A549 (cell line): ENCODE data around the gene TCOF1. TPM values are rescaled to one million over a fixed set of nuclear protein-coding genes. Genes with fewer than 3 reads are reported as not detected.

Experiments
- ATAC-seq, 2 experiments: fragments of 200-7000 bp in 1 of 2; fragments of >200 bp in 1 of 2; cut with Nextera tagmentation in 1 of 2; cut with Tn5 transposase in 1 of 2; 3 replicates each; pipeline versions ENCODE4 v1.8.0 to v1.9.1; 2018 to 2020; ENCODE audit warnings: mild to moderate bottlenecking in 1 of 2, moderate library complexity in 1 of 2
- CTCF ChIA-PET: fragments of 300-600 bp; sonication (Branson Sonifier 250); formaldehyde crosslinking; extraction: SDS; loops from one replicate; lab custom pipeline; 2021; ENCODE audit warnings: antibody characterized with exemption, inconsistent platforms; lab: Yijun Ruan, JAX
- POLR2A ChIA-PET: fragments of 350-600 bp; formaldehyde crosslinking; extraction: SDS; loops from one replicate; lab custom pipeline; 2021; ENCODE audit warnings: antibody characterized with exemption, inconsistent platforms; lab: Yijun Ruan, JAX
- DNase-seq, 2 experiments: peaks; one replicate each; pipeline versions ENCODE4 v3.0.0 to v3.0.0-alpha.2; 2011 to 2016; ENCODE audit warnings: low read depth in 1 of 2, low spot score in 1 of 2
- FAIRE-seq: peaks from 2 replicates; lab custom pipeline; 2011; peaks lifted over from hg19 to GRCh38; lab: Jason Lieb, UNC
- H3K27ac ChIP-seq, 2 experiments: fragments of >200 bp; sonication (Bioruptor Twin); formaldehyde crosslinking; 3 replicates each; pipeline ENCODE4 v1.5.1; 2016 to 2017
- H3K4me1 ChIP-seq: fragments of >200 bp; sonication (Bioruptor Twin); formaldehyde crosslinking; 3 replicates; pipeline ENCODE4 v1.6.1; 2016
- H3K4me2 ChIP-seq: fragments of >200 bp; sonication (Bioruptor Twin); formaldehyde crosslinking; 3 replicates; pipeline ENCODE4 v1.6.1; 2016
- H3K4me3 ChIP-seq: fragments of >200 bp; sonication (Bioruptor Twin); formaldehyde crosslinking; 3 replicates; pipeline ENCODE4 v1.5.1; 2016
- H3K9me3 ChIP-seq: fragments of >200 bp; sonication (Bioruptor Twin); formaldehyde crosslinking; 3 replicates; pipeline ENCODE4 v1.6.1; 2016
- CHD2 ChIP-seq: fragments of 150-350 bp; IDR thresholded peaks from 2 replicates; pipeline ENCODE4 v1.6.1; 2014; ENCODE audit warnings: low read length; ENCODE audit not compliant: partially characterized antibody
- HDAC2 ChIP-seq: fragments of 200-600 bp; sonication (generic); IDR thresholded peaks from 2 replicates; pipeline ENCODE4 v1.6.1; 2016
- HOXB5 ChIP-seq: fragments of 250-450 bp; sonication (Bioruptor Pico); IDR thresholded peaks from 2 replicates; pipeline ENCODE4 v1.5.0; 2020; ENCODE audit warnings: mild to moderate bottlenecking, moderate library complexity
- MAFK ChIP-seq: fragments of 450-650 bp; IDR thresholded peaks from 2 replicates; pipeline ENCODE4 v1.6.1; 2014; ENCODE audit not compliant: partially characterized antibody
- MAZ ChIP-seq: fragments of 150-350 bp; IDR thresholded peaks from 2 replicates; pipeline ENCODE4 v1.6.1; 2014; ENCODE audit warnings: antibody characterized with exemption, low read depth, low read length, borderline replicate concordance
- PBX3 ChIP-seq: IDR thresholded peaks from 2 replicates; pipeline ENCODE4 v1.6.1; 2012
- PHF8 ChIP-seq: fragments of 200-600 bp; sonication (generic); IDR thresholded peaks from 2 replicates; pipeline ENCODE4 v1.6.1; 2016; ENCODE audit warnings: low read depth, mild to moderate bottlenecking, antibody characterized with exemption, moderate library complexity, borderline replicate concordance
- REST ChIP-seq: fragments of 200-600 bp; sonication (generic); IDR thresholded peaks from 2 replicates; pipeline ENCODE4 v1.6.1; 2016; ENCODE audit warnings: antibody characterized with exemption, mild to moderate bottlenecking, moderate library complexity
- RFX5 ChIP-seq: fragments of 450-650 bp; IDR thresholded peaks from 2 replicates; pipeline ENCODE4 v1.7.1; 2014; ENCODE audit warnings: antibody characterized with exemption, mild to moderate bottlenecking, moderate library complexity
- RNF2 ChIP-seq: fragments of 200-600 bp; sonication (generic); IDR thresholded peaks from 2 replicates; pipeline ENCODE4 v1.6.1; 2016; ENCODE audit warnings: low read depth, mild to moderate bottlenecking, antibody characterized with exemption, moderate library complexity, borderline replicate concordance
- ZSCAN20 ChIP-seq: fragments of 250-450 bp; sonication (Bioruptor Pico); IDR thresholded peaks from 2 replicates; pipeline ENCODE4 v1.8.0; 2022; ENCODE audit warnings: mild to moderate bottlenecking, moderate library complexity
- WGBS: methylation state at CpG from one replicate; pipeline ENCODE4 v1.1.6; 2017; ENCODE audit errors: missing lambda C conversion rate; 5-methylcytosine and 5-hydroxymethylcytosine counted together
- polyA plus RNA-seq, 4 experiments: library from polyadenylated mRNA; depleted of rRNA in 3 of 4; stranded (reverse); fragments of >200 nt; fragmentation: RNase III in 1 of 4; extraction: RNeasy Plus Mini Kit Qiagen cat#74134 plus additional on column Dnase treatment in 1 of 4; gene quantifications; 2 replicates in 3 of 4; 3 replicates in 1 of 4; pipeline ENCODE4 v1.2.3, GENCODE V29; 2011 to 2017
- TF ChIP-seq, protein P1 (sequence below): IDR thresholded peaks from 2 replicates; pipeline ENCODE4 v1.6.1; 2012; ENCODE audit warnings: low read depth, borderline replicate concordance

TCOF1 gene
- polyA plus RNA-seq, 2 of the 4 experiments (the other 2 are of a cell fraction) = 17.5 to 47.1 TPM

- no peak for FAIRE-seq
- Histone ChIP-seq H3K4me2 (no peak overlapping the region), H3K4me1 (no peaks in the 10 kb centered on the region), H3K27ac (no peak overlapping the region), H3K4me3 (no peak overlapping the region), H3K9me3 (no peaks in the 10 kb centered on the region)
- ChIA-PET CTCF (interaction anchor here (1.5 to 2.1 kb wide), 3 partner anchors 19 to 267 kb away, joined by 3 to 6 read pairs (median 4); no protein-coding TSS in a partner anchor), POLR2A (no interaction called here)
- no peak for TF ChIP-seq PHF8
- 77% methylated on average over 7 of the region's 7 CpGs for WGBS
- DNase-seq = no peak
- no peak for ATAC-seq
Measured at GRCh38 chr5:150396267-150396666, 38.8 kb downstream of the TCOF1 start.

- H3K4me2 ChIP-seq = no peak overlapping the region
- H3K4me3 ChIP-seq = no peak overlapping the region
- WGBS = 94% methylated on average over 14 of the region's 14 CpGs
- no peak for TF ChIP-seq MAZ
- POLR2A ChIA-PET = interaction anchor here (0.7 kb wide), 1 partner anchor 39 kb away, joined by 10 read pairs; no protein-coding TSS in a partner anchor
- H3K27ac ChIP-seq = no peak overlapping the region
- no peak for DNase-seq
- H3K4me1 ChIP-seq = no peaks in the 10 kb centered on the region
- no peaks in the 10 kb centered on the region for H3K9me3 ChIP-seq
- CTCF ChIA-PET = interaction anchor here (0.8 to 2.5 kb wide), 7 partner anchors 14 to 268 kb away, joined by 3 to 11 read pairs (median 4); partner anchors contain the start of gene ARSI
- FAIRE-seq = no peak
- ATAC-seq = no peak
Measured at GRCh38 chr5:150397146-150397781, 39.8 kb downstream of the TCOF1 start.

DNA sequence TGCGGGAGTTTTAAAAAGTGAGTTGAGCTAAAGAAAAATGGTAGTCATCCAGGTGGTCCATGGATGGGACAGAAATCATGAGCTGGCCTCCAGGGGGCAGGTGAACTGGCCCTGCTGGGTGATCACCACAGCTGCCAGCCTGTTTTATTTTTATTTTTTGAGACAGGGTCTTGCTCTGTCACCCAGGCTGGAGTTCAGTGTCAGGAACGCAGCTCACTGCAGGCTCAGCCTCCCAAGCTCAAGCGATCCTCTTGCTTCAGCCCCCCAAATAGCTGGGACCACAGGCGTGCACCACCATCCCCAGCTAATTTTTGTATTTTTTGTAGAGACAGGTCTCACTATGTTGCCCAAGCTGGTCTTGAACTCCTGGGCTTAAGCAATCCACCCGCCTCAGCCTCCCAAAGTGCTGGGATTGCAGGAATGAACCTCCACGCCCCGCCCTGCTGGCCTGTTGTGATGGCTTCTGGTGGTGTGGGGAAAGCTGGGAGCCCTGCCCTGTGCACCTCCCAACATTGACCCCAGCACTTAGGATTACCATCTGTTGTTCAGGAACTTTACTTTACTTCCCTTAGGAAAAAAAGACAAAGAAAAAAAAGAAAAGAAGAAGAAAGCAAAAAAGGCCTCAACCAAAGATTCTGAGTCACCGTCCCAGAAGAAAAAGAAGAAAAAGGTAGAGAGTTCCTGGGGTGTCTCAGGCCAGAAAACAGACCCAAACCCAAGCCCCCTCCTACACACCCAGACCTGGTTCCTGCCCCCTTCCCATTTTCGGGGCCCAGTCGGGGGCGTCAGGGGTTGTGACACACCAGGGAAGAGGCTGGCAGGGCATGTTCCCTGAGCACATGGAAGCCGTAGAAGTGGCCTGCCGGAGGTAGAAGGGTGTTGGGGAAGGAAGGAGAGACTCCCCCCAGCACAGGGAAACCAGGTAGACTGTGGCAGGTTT, 40.6 kb downstream of the TCOF1 start:
- TF ChIP-seq MAFK (no peak), CHD2 (no peak), PBX3 (no peak), REST (no peak), RNF2 (no peak), HOXB5 (CRISPR knock-in tag) (no peak), HDAC2 (no peak), RFX5 (no peak), ZSCAN20 (CRISPR knock-in tag) (no peak)
- TF ChIP-seq, protein P1, sequence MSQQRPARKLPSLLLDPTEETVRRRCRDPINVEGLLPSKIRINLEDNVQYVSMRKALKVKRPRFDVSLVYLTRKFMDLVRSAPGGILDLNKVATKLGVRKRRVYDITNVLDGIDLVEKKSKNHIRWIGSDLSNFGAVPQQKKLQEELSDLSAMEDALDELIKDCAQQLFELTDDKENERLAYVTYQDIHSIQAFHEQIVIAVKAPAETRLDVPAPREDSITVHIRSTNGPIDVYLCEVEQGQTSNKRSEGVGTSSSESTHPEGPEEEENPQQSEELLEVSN = no peak
- H3K4me2 ChIP-seq = no peak overlapping the region
- H3K9me3 ChIP-seq = no peaks in the 10 kb centered on the region
- ATAC-seq (peak; percentile 16 to 26; a peak in 5 of 6 replicates), FAIRE-seq (no peak), DNase-seq (no peak)
- ChIA-PET CTCF (interaction anchor here (0.8 to 2.5 kb wide), 9 partner anchors 11 to 268 kb away, joined by 3 to 11 read pairs (median 4); partner anchors contain the start of gene ARSI), POLR2A (no interaction called here)
- 91% methylated on average over 13 of the region's 13 CpGs for WGBS
- H3K4me3 ChIP-seq = no peak overlapping the region
- H3K27ac ChIP-seq = no peak overlapping the region
- no peaks in the 10 kb centered on the region for H3K4me1 ChIP-seq
